HCT116 (cell line): ENCODE measurements around the gene DVL2. TPM values are rescaled to one million over a fixed set of nuclear protein-coding genes. Genes with fewer than 3 reads are reported as not detected.
"Not testable (repeated sequence)": the region's sequence is repeated elsewhere in the genome, so short reads cannot be mapped to it uniquely, and the experiment has no call there.

ENCODE experiments used
- ATAC-seq: fragments of 200-7000 bp; cut with Tn5 transposase; 2 replicates; pipeline ENCODE4 v1.9.1; 2020; ENCODE audit warnings: mild to moderate bottlenecking, moderate library complexity
- BruUV-seq: library from RNA; stranded (reverse); fragments of 400-500 nt; replicated peaks from 2 replicates; lab custom pipeline; 2021; lab: Mats Ljungman, UMichigan
- CTCF ChIA-PET: fragments of 300-600 bp; sonication (Branson Sonifier 250); formaldehyde crosslinking; loops from one replicate; lab custom pipeline; 2021; ENCODE audit warnings: antibody characterized with exemption; lab: Charles Lee
- POLR2A ChIA-PET: fragments of 300-600, 350-600 bp; sonication (Branson Sonifier 250); formaldehyde crosslinking; loops from one replicate; lab custom pipeline; 2021; ENCODE audit warnings: antibody characterized with exemption; lab: Charles Lee
- RAD21 ChIA-PET, 2 experiments: fragments of 300-600 bp; sonication (Branson Sonifier 250); formaldehyde crosslinking; loops; one replicate each; lab custom pipeline; 2023; ENCODE audit warnings: low total read pairs in 2 of 2; ENCODE audit not compliant: uncharacterized antibody in 2 of 2, unreplicated experiment in 2 of 2, low non-redundant PET in 1 of 2; lab: Charles Lee
- DNase-seq: peaks from one replicate; pipeline ENCODE4 v3.0.0-alpha.2; 2010; ENCODE audit warnings: low read depth, low spot score
- H2AFZ ChIP-seq: fragments of 200-600 bp; shearing (Covaris generic), sonication (generic); 2 replicates; pipeline ENCODE4 v1.6.1; 2017; ENCODE audit warnings: low read depth, mixed run types, mixed read lengths, antibody characterized with exemption, low read length; ENCODE audit not compliant: poor library complexity, severe bottlenecking
- H3K27ac ChIP-seq: 2 replicates; pipeline ENCODE4 v1.5.1; 2012; ENCODE audit warnings: low read depth, low read length
- H3K27me3 ChIP-seq: fragments of 200-600 bp; sonication (generic); 2 replicates; pipeline ENCODE4 v1.6.1; 2016; ENCODE audit warnings: mixed run types, low read length, mixed read lengths; ENCODE audit not compliant: insufficient read depth
- H3K36me3 ChIP-seq, 2 experiments: fragments of 200-500 bp in 1 of 2; fragments of 200-600 bp in 1 of 2; sonication (Bioruptor generic) in 1 of 2; sonication (generic) in 1 of 2; 2 replicates each; pipeline versions ENCODE4 v1.5.1 to v1.6.1; 2014 to 2016; ENCODE audit warnings: low read length in 2 of 2, inconsistent platforms in 1 of 2, mixed read lengths in 1 of 2, mixed run types in 1 of 2; ENCODE audit not compliant: insufficient read depth in 2 of 2, control insufficient read depth in 1 of 2
- H3K4me1 ChIP-seq, 2 experiments: fragments of 200-600 bp in 1 of 2; sonication (generic) in 1 of 2; 2 replicates each; pipeline versions ENCODE4 v1.5.1 to v1.6.1; 2012 to 2017; ENCODE audit warnings: low read length in 2 of 2, inconsistent platforms in 1 of 2, mild to moderate bottlenecking in 1 of 2, mixed read lengths in 1 of 2, mixed run types in 1 of 2, moderate library complexity in 1 of 2; ENCODE audit not compliant: insufficient read depth in 2 of 2, control insufficient read depth in 1 of 2
- H3K4me2 ChIP-seq: fragments of 200-600 bp; sonication (generic); 2 replicates; pipeline ENCODE4 v1.6.1; 2017; ENCODE audit warnings: mixed run types, low read length, mixed read lengths
- H3K4me3 ChIP-seq, 2 experiments: fragments of 200-600 bp in 1 of 2; sonication (generic) in 1 of 2; replicated peaks in 1 of 2; 2 replicates each; pipeline ENCODE4 v1.5.1; 2011 to 2016; ENCODE audit warnings: low read length in 2 of 2, control low read depth in 1 of 2, low read depth in 1 of 2, mild to moderate bottlenecking in 1 of 2, mixed read lengths in 1 of 2, mixed run types in 1 of 2
- H3K79me2 ChIP-seq: fragments of 200-600 bp; sonication (generic); 2 replicates; pipeline ENCODE4 v1.6.1; 2017; ENCODE audit warnings: mild to moderate bottlenecking, mixed run types, low read length, moderate library complexity, mixed read lengths; ENCODE audit not compliant: insufficient read depth
- H3K9ac ChIP-seq: fragments of 200-600 bp; sonication (generic); 2 replicates; pipeline ENCODE4 v1.6.1; 2016; ENCODE audit warnings: low read length, mixed read lengths
- H3K9me2 ChIP-seq: fragments of 200-600 bp; sonication (generic), shearing (Covaris generic); 2 replicates; pipeline ENCODE4 v1.6.1; 2017; ENCODE audit warnings: mixed run types, mild to moderate bottlenecking, moderate library complexity; ENCODE audit not compliant: insufficient read depth
- H3K9me3 ChIP-seq, 2 experiments: fragments of 200-500 bp in 1 of 2; fragments of 200-600 bp in 1 of 2; sonication (Bioruptor generic) in 1 of 2; sonication (generic) in 1 of 2; 2 replicates each; pipeline ENCODE4 v1.6.1; 2014 to 2017; ENCODE audit warnings: low read length in 2 of 2, mixed read lengths in 2 of 2, inconsistent platforms in 1 of 2, low read depth in 1 of 2, mild to moderate bottlenecking in 1 of 2, mixed run types in 1 of 2, moderate library complexity in 1 of 2; ENCODE audit not compliant: control insufficient read depth in 1 of 2, insufficient read depth in 1 of 2
- H4K20me1 ChIP-seq: fragments of 200-600 bp; sonication (generic), shearing (Covaris generic); 2 replicates; pipeline ENCODE4 v1.6.1; 2017; ENCODE audit warnings: mixed run types, mild to moderate bottlenecking, moderate library complexity; ENCODE audit not compliant: insufficient read depth
- EZH2phosphoT487 ChIP-seq: fragments of 200-600 bp; IDR thresholded peaks from 2 replicates; pipeline ENCODE4 v1.6.1; 2018; ENCODE audit warnings: antibody characterized with exemption, borderline replicate concordance
- JUND ChIP-seq: IDR thresholded peaks from 2 replicates; pipeline ENCODE4 v1.6.1; 2012
- MAX ChIP-seq: IDR thresholded peaks from 2 replicates; pipeline ENCODE4 v1.6.1; 2012
- RAD21 ChIP-seq: IDR thresholded peaks from 2 replicates; pipeline ENCODE4 v1.6.1; 2012; ENCODE audit warnings: low read depth, mild to moderate bottlenecking
- TCF7L2 ChIP-seq: IDR thresholded peaks from 2 replicates; pipeline ENCODE4 v1.7.0; 2011; ENCODE audit warnings: borderline replicate concordance, inconsistent platforms; ENCODE audit not compliant: insufficient read depth, insufficient read length; ENCODE audit errors: extremely low read depth
- ZNF274 ChIP-seq: fragments of 200-500 bp; sonication (Bioruptor generic); IDR thresholded peaks from 2 replicates; pipeline ENCODE4 v1.6.1; 2014; ENCODE audit warnings: mild to moderate bottlenecking, low read depth, low read length, inconsistent platforms
- intact Hi-C: fragments of 100-400 bp; cut with micrococcal nuclease; formaldehyde crosslinking; loops from 2 replicates; pipeline ENCODE4 v1.10.0; 2022
- total RNA-seq: library from RNA; stranded (reverse); gene quantifications from one replicate; pipeline ENCODE4 v1.2.1, GENCODE V29; 2021; ENCODE audit not compliant: unreplicated experiment

DVL2 gene
- total RNA-seq, 1 experiment from 2014 or later = 69.7 TPM

GRCh38 chr17:7183433-7184090, 50.8 kb downstream of the DVL2 start:
- BruUV-seq = no TSS peak
- POLR2A ChIA-PET = no interaction called here

DNA sequence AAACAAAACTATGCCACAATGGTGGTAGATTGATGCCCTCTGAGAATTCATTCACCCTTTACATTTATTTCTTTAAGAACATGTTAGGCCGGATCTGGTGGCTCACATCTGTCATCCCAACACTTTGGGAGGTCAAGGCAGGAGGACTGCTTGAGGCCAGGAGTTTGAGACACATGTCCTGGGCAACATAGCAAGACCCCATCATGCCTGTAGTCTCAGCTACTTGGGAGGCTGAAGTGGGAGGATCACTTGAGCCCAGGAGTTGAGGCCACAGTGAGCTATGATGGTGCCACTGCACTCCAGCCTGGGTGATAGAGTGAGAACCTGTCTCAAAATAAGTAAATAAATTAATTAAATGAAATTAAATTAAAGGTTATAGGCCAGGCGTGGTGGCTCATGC, 52.2 kb downstream of the DVL2 start:
- ATAC-seq, H3K9me2 ChIP-seq, H3K79me2 ChIP-seq, H3K27ac ChIP-seq, DNase-seq, H3K4me2 ChIP-seq, H3K9ac ChIP-seq, H3K4me3 ChIP-seq, intact Hi-C loops, POLR2A ChIA-PET, H3K9me3 ChIP-seq, CTCF ChIA-PET, H4K20me1 ChIP-seq, H3K36me3 ChIP-seq, H3K27me3 ChIP-seq, H2AFZ ChIP-seq, BruUV-seq: not testable (repeated sequence)
- H3K4me1 ChIP-seq = peaks cover 7 to 14% of the 10 kb centered on the region in 2 experiments
- RAD21 ChIA-PET = interaction anchor here in 1 of 2 experiments (0.6 kb wide), 1 partner anchor 130 kb away, joined by 3 read pairs; no protein-coding TSS in a partner anchor

More at GRCh38 chr17:7183433-7184090, 50.8 kb downstream of the DVL2 start:
- Histone ChIP-seq H3K9ac (no peak overlapping the region), H3K4me2 (no peak overlapping the region), H3K4me1 (no peaks in the 10 kb centered on the region; a peak in 1 of 4 replicates), H3K4me3 (no peak overlapping the region), H3K36me3 (no peaks in the 10 kb centered on the region), H3K27me3 (no peaks in the 10 kb centered on the region), H3K27ac (no peak overlapping the region), H3K9me3 (no peaks in the 10 kb centered on the region), H4K20me1 (no peaks in the 10 kb centered on the region), H2AFZ (no peak overlapping the region), H3K79me2 (no peaks in the 10 kb centered on the region), H3K9me2 (no peaks in the 10 kb centered on the region)
- no peak for ATAC-seq
- no peak for TF ChIP-seq EZH2phosphoT487
- no peak for TF ChIP-seq MAX
- no peak for TF ChIP-seq ZNF274
- no peak for TF ChIP-seq RAD21
- no peak for TF ChIP-seq JUND
- TF ChIP-seq TCF7L2 = no peak
- intact Hi-C loops = no loop called here
- no peak for DNase-seq
- ChIA-PET RAD21 (no interaction called here), CTCF (no interaction called here)
